GM12874 (cell line): Measurements from ENCODE around the gene CAMK1G.

Experiments used
- TF ChIP-seq, protein P1 (sequence below): IDR thresholded peaks from 2 replicates; pipeline ENCODE4 v1.5.1; 2011; ENCODE audit warnings: low read depth, mild to moderate bottlenecking, control low read depth, low read length, moderate library complexity; ENCODE audit not compliant: insufficient read depth

CAMK1G gene

DNA sequence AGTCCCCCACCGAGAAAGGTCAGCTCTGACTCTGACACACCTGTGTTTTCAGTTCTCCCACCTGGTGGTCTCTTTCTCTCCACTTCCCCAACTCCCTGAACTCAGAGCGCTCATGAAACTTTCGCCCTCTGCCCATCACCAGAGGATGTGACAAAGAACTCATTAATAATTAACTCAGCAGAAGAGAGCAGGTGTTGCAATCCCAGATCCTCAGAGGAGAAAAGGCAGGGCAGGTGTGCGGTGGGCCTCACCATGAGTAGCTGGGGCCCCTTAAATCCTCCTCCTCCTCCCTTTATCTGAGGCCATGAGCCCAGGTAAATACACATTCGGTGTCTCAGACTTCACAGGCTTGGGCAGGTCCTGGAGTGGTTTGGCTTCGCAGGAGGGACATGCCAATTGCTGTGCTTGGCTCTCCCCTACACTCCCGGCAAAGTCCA lies 70.4 kb downstream of the CAMK1G start:
- TF ChIP-seq, protein P1, sequence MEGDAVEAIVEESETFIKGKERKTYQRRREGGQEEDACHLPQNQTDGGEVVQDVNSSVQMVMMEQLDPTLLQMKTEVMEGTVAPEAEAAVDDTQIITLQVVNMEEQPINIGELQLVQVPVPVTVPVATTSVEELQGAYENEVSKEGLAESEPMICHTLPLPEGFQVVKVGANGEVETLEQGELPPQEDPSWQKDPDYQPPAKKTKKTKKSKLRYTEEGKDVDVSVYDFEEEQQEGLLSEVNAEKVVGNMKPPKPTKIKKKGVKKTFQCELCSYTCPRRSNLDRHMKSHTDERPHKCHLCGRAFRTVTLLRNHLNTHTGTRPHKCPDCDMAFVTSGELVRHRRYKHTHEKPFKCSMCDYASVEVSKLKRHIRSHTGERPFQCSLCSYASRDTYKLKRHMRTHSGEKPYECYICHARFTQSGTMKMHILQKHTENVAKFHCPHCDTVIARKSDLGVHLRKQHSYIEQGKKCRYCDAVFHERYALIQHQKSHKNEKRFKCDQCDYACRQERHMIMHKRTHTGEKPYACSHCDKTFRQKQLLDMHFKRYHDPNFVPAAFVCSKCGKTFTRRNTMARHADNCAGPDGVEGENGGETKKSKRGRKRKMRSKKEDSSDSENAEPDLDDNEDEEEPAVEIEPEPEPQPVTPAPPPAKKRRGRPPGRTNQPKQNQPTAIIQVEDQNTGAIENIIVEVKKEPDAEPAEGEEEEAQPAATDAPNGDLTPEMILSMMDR, result no peak

- TF ChIP-seq, protein P1, result no peak
Observed at GRCh38 chr1:209655411-209656231, 72.1 kb downstream of the CAMK1G start.

GRCh38 chr1:209657140-209657879 lies 73.8 kb downstream of the CAMK1G start:
- TF ChIP-seq, protein P1, result no peak

- TF ChIP-seq, protein P1, result no peak
Observed at GRCh38 chr1:209657918-209658317, 74.4 kb downstream of the CAMK1G start.

GRCh38 chr1:209659909-209660308 lies 76.4 kb downstream of the CAMK1G start:
- TF ChIP-seq, protein P1, result no peak

GRCh38 chr1:209661071-209661470 lies 77.6 kb downstream of the CAMK1G start:
- TF ChIP-seq, protein P1, result no peak

- TF ChIP-seq, protein P1, result no peak
Observed at GRCh38 chr1:209662879-209663327, 79.4 kb downstream of the CAMK1G start.
